Caco-2 (cell line): ENCODE results near the gene MYL12A. TPM values are rescaled to one million over a fixed set of nuclear protein-coding genes. Genes with fewer than 3 reads are reported as not detected.
"Not testable (repeated sequence)": the region's sequence is repeated elsewhere in the genome, so short reads cannot be mapped to it uniquely, and the experiment has no call there.

Experiments used
- BruUV-seq: library from RNA; stranded (reverse); fragments of 400-500 nt; replicated peaks from 2 replicates; lab custom pipeline; 2021; lab: Mats Ljungman, UMichigan
- CTCF ChIA-PET: fragments of 300-600 bp; sonication (Branson Sonifier 250); formaldehyde crosslinking; loops from one replicate; lab custom pipeline; 2022; ENCODE audit warnings: antibody characterized with exemption; lab: Charles Lee
- POLR2A ChIA-PET: fragments of 300-600 bp; sonication (Branson Sonifier 250); formaldehyde crosslinking; loops from one replicate; lab custom pipeline; 2022; ENCODE audit warnings: antibody characterized with exemption; lab: Charles Lee
- DNase-seq, 2 experiments: peaks; one replicate each; pipeline versions ENCODE4 v3.0.0 to v3.0.0-alpha.2; 2020 to 2022
- H3K27me3 ChIP-seq: replicated peaks from 2 replicates; pipeline ENCODE4 v1.6.0; 2011; ENCODE audit warnings: low read length; ENCODE audit not compliant: control insufficient read depth, insufficient read depth
- H3K36me3 ChIP-seq: 2 replicates; pipeline ENCODE4 v1.5.1; 2011; ENCODE audit warnings: low read length; ENCODE audit not compliant: control insufficient read depth, insufficient read depth
- H3K4me1 ChIP-seq: fragments of 250-450 bp; sonication (Bioruptor Pico); 2 replicates; pipeline ENCODE4 v1.5.1; 2020; ENCODE audit warnings: mild to moderate bottlenecking
- H3K4me3 ChIP-seq: 2 replicates; pipeline ENCODE4 v1.5.1; 2011; ENCODE audit warnings: low read depth, mild to moderate bottlenecking, control low read depth, low read length
- H3K9me3 ChIP-seq: fragments of 250-450 bp; sonication (Bioruptor Pico); 2 replicates; pipeline ENCODE4 v1.5.1; 2020; ENCODE audit warnings: mild to moderate bottlenecking, moderate library complexity
- H3K27ac Mint-ChIP-seq: one replicate; pipeline ENCODE4 v1.8.0; 2022; ENCODE audit warnings: mixed read lengths; ENCODE audit not compliant: unreplicated experiment
- H3K27me3 Mint-ChIP-seq: one replicate; pipeline ENCODE4 v1.8.0; 2022; ENCODE audit warnings: mixed read lengths; ENCODE audit not compliant: insufficient read depth, unreplicated experiment
- H3K36me3 Mint-ChIP-seq: one replicate; pipeline ENCODE4 v1.8.0; 2022; ENCODE audit warnings: mild to moderate bottlenecking, mixed read lengths; ENCODE audit not compliant: insufficient read depth, unreplicated experiment
- H3K4me1 Mint-ChIP-seq: one replicate; pipeline ENCODE4 v1.8.0; 2022; ENCODE audit warnings: low read depth, mixed read lengths; ENCODE audit not compliant: unreplicated experiment
- H3K4me3 Mint-ChIP-seq: one replicate; pipeline ENCODE4 v1.8.0; 2022; ENCODE audit warnings: mild to moderate bottlenecking, moderate library complexity, mixed read lengths; ENCODE audit not compliant: unreplicated experiment
- H3K9me3 Mint-ChIP-seq: one replicate; pipeline ENCODE4 v1.8.0; 2022; ENCODE audit warnings: mixed read lengths; ENCODE audit not compliant: unreplicated experiment
- intact Hi-C: fragments of 100-400 bp; cut with micrococcal nuclease; formaldehyde crosslinking; loops from one replicate; pipeline ENCODE4 v1.10.0; 2022; ENCODE audit not compliant: unreplicated experiment
- total RNA-seq: library from RNA; stranded (reverse); gene quantifications from 2 replicates; pipeline ENCODE4 v1.2.3, GENCODE V29; 2022
- TF ChIP-seq, protein P1 (sequence below), 2 experiments: fragments of 200-600 bp in 1 of 2; IDR thresholded peaks; 1 replicate in 1 of 2; 2 replicates in 1 of 2; pipeline versions ENCODE4 v1.5.1 to v1.8.0; 2011 to 2022; ENCODE audit warnings: antibody characterized with exemption in 1 of 2, control low read depth in 1 of 2, inconsistent platforms in 1 of 2, low read depth in 1 of 2, low read length in 1 of 2, mild to moderate bottlenecking in 1 of 2, moderate library complexity in 1 of 2; ENCODE audit not compliant: insufficient read depth in 1 of 2, severe bottlenecking in 1 of 2, unreplicated experiment in 1 of 2

The MYL12A gene
- total RNA-seq, 1 experiment from 2014 or later, result 272 TPM

DNA sequence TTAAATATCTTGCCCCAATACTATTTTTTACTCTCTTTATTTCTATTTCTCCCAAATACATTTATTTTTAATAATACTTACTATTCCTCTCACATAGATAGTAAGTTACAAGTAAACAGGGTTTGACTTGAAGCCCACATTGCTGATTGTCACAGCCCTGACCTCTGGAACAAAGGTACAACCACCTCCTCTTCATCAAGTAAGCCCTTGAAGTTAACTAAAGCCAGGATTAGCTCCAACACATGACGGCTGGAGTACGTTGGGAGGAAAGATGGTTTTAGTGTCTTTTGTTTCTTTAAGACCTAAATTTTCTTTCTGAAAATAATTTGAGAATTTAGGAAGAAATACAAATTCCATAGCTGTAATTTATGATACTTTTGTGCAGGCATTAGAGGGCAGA lies 28.8 kb upstream of the MYL12A start:
- TF ChIP-seq, protein P1, sequence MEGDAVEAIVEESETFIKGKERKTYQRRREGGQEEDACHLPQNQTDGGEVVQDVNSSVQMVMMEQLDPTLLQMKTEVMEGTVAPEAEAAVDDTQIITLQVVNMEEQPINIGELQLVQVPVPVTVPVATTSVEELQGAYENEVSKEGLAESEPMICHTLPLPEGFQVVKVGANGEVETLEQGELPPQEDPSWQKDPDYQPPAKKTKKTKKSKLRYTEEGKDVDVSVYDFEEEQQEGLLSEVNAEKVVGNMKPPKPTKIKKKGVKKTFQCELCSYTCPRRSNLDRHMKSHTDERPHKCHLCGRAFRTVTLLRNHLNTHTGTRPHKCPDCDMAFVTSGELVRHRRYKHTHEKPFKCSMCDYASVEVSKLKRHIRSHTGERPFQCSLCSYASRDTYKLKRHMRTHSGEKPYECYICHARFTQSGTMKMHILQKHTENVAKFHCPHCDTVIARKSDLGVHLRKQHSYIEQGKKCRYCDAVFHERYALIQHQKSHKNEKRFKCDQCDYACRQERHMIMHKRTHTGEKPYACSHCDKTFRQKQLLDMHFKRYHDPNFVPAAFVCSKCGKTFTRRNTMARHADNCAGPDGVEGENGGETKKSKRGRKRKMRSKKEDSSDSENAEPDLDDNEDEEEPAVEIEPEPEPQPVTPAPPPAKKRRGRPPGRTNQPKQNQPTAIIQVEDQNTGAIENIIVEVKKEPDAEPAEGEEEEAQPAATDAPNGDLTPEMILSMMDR (IDR thresholded peaks at IDR 0.05; ENCODE audit: insufficient read depth in 1 of 2, low read depth in 1 of 2, low read length in 1 of 2, severe bottlenecking in 1 of 2, unreplicated experiment in 1 of 2), result no peak
- no peaks in the 10 kb centered on the region for H3K27me3 ChIP-seq
- Mint-ChIP-seq H3K36me3 (no peaks in the 10 kb centered on the region), H3K4me3 (no peak overlapping the region), H3K4me1 (peaks cover 28% of the 10 kb centered on the region), H3K9me3 (no peaks in the 10 kb centered on the region), H3K27me3 (no peaks in the 10 kb centered on the region), H3K27ac (no peak overlapping the region)
- DNase-seq, result no peak
- intact Hi-C loops, result loop anchor here (1.0 kb wide), 1 partner anchor 27 kb away; no protein-coding TSS in a partner anchor
- no peaks in the 10 kb centered on the region for H3K36me3 ChIP-seq
- POLR2A ChIA-PET, result interaction anchor here (0.6 kb wide), 1 partner anchor 117 kb away, joined by 4 read pairs; no protein-coding TSS in a partner anchor
- H3K4me3 ChIP-seq, result no peak overlapping the region
- no peaks in the 10 kb centered on the region for H3K9me3 ChIP-seq
- peaks cover 29% of the 10 kb centered on the region for H3K4me1 ChIP-seq
- CTCF ChIA-PET, result interaction anchor here (0.7 to 1.2 kb wide), 2 partner anchors 28 kb away, joined by 3 read pairs; no protein-coding TSS in a partner anchor
- no TSS peak for BruUV-seq

DNA sequence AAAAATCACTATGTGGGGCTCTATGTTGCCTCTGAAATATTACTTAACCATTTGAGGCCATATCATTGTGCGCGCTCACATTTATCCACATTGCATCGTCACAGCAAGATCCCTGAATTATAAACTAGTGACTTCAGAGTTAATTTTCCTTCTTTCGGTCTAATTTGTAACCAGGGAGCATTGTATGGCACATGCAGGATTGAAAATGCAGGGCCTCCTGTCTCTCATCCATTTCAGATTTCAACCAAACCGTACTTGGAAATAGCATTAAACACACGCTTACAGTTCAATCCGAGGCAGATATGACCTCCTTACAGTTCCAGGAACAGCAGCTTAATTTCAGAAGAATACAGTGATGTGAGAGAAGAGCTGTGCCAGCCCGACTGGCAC lies 28.4 kb upstream of the MYL12A start:
- Mint-ChIP-seq H3K9me3 (no peaks in the 10 kb centered on the region), H3K36me3 (no peaks in the 10 kb centered on the region), H3K4me3 (no peak overlapping the region), H3K4me1 (peaks cover 28% of the 10 kb centered on the region), H3K27me3 (no peaks in the 10 kb centered on the region), H3K27ac (no peak overlapping the region)
- Histone ChIP-seq H3K27me3 (no peaks in the 10 kb centered on the region), H3K4me3 (no peak overlapping the region), H3K9me3 (no peaks in the 10 kb centered on the region), H3K4me1 (peaks cover 29% of the 10 kb centered on the region), H3K36me3 (no peaks in the 10 kb centered on the region)
- no TSS peak for BruUV-seq
- intact Hi-C loops, result no loop called here
- TF ChIP-seq, protein P1 (IDR thresholded peaks at IDR 0.05; ENCODE audit: insufficient read depth in 1 of 2, low read depth in 1 of 2, low read length in 1 of 2, severe bottlenecking in 1 of 2, unreplicated experiment in 1 of 2), result no peak
- POLR2A ChIA-PET, result no interaction called here
- DNase-seq, result no peak
- CTCF ChIA-PET, result interaction anchor here (0.7 kb wide), 1 partner anchor 29 kb away, joined by 3 read pairs; no protein-coding TSS in a partner anchor

DNA sequence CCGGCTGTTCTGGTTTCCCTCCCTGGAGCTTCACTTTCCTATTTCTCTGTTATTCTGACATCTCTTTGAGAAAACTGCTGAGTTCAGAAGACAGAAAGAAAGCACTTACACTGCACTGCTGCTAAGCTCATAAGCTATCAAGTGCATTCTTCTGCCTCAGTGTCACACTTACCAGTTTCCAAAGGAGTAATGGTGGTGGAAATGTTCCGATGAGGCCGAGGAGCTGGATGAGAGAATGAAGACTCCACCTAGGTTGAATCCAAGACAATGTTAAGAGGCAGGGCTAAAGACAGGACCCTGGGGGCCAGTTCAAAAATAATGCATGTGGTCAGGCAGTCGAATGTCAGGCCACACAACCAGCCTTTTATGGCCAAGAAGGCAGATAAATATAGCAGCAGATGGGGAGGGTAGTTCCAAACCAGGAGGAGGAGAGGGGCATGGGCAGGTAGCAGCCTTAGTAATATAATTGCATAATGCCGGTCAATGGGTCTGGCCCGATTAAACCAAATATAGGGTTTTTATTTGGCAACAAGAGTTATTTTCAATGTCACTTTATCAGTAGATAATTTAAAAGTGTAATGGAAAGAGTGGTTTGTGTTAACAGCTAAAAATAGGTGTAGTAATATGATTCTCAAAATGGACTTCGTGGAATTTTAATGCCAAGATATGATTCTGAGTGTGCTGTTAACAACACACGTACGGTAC lies 27.8 kb upstream of the MYL12A start, which contains the start of gene MYOM1:
Gene MYOM1 (minus strand): TSS at position 338 of the 705 bp plus-strand sequence. CDS start 4,745 bp downstream, outside the sequence.
- DNase-seq, result no peak
- no peaks in the 10 kb centered on the region for H3K27me3 Mint-ChIP-seq
- ChIA-PET CTCF (interaction anchor here (0.7 kb wide), 1 partner anchor 29 kb away, joined by 3 read pairs; no protein-coding TSS in a partner anchor), POLR2A (no interaction called here)
- Histone ChIP-seq H3K4me1 (peaks cover 29% of the 10 kb centered on the region), H3K36me3 (no peaks in the 10 kb centered on the region), H3K4me3 (no peak within 1 kb of the TSS), H3K27me3 (no peaks in the 10 kb centered on the region), H3K9me3 (no peaks in the 10 kb centered on the region)
- peaks cover 28% of the 10 kb centered on the region for H3K4me1 Mint-ChIP-seq
- no peaks in the 10 kb centered on the region for H3K9me3 Mint-ChIP-seq
- H3K27ac Mint-ChIP-seq, result no peak within 1 kb of the TSS
- H3K4me3 Mint-ChIP-seq, result no peak within 1 kb of the TSS
- no TSS peak for BruUV-seq
- TF ChIP-seq, protein P1 (IDR thresholded peaks at IDR 0.05; ENCODE audit: insufficient read depth in 1 of 2, low read depth in 1 of 2, low read length in 1 of 2, severe bottlenecking in 1 of 2, unreplicated experiment in 1 of 2), result no peak
- intact Hi-C loops, result no loop called here
- no peaks in the 10 kb centered on the region for H3K36me3 Mint-ChIP-seq

DNA sequence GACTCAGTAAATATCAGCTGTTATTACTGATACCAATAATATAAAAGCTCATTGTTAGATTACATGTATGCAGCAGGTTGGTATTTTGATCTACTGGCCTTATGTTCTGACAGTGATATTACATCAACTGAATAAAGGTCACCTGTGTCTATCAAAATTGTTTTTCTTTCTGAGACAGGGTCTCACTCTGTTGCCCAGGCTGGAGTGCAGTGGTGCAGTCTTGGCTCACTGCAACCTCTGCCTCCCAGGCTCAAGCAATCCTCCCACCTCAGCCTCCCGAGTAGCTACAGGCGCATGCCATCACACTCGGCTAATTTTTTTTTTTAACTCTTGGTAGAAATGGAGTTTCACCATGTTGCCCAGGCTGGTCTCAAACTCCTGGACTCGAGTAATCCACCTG lies 26.7 kb upstream of the MYL12A start:
- H3K36me3 Mint-ChIP-seq, H3K9me3 Mint-ChIP-seq, DNase-seq, H3K36me3 ChIP-seq, H3K4me3 ChIP-seq, BruUV-seq, H3K27me3 Mint-ChIP-seq, H3K4me3 Mint-ChIP-seq, H3K9me3 ChIP-seq, POLR2A ChIA-PET, H3K27ac Mint-ChIP-seq, CTCF ChIA-PET, intact Hi-C loops, H3K27me3 ChIP-seq: not testable (repeated sequence)
- peaks cover 30% of the 10 kb centered on the region for H3K4me1 Mint-ChIP-seq
- H3K4me1 ChIP-seq, result peaks cover 29% of the 10 kb centered on the region
